NOMO-1 treated with dmso at 0.1 percent for 144 hours (cell line): Measurements from ENCODE around the gene UMOD.

Experiments
- DNase-seq: peaks from one replicate; lab custom pipeline; 2025; ENCODE audit not compliant: unreplicated experiment; lab: John Stamatoyannopoulos, UW

The UMOD gene

DNA sequence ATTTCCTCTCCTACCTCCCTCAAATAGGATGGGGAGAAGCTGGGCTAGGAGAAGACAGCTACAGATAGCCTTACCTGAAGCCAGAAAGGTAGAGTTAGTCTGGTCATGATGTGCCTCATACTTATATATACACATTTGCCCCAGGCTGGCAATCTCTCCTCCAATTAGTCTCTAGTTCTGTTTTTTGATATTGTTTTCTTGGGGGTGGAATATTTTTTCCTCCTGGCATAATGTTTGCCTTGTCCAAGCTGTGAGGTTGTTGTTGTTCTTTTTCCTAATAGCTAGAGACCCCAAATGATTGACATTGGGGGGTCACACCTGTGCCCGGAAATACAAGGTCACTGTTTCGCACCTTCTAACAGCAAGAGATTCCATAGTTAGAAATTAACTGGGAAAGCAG lies at the start of gene UMOD:
Gene UMOD, minus strand, starts transcription at position 101 of the 400 bp plus-strand sequence. CDS start 1,978 bp downstream, outside the sequence.
- DNase-seq = no peak

DNA sequence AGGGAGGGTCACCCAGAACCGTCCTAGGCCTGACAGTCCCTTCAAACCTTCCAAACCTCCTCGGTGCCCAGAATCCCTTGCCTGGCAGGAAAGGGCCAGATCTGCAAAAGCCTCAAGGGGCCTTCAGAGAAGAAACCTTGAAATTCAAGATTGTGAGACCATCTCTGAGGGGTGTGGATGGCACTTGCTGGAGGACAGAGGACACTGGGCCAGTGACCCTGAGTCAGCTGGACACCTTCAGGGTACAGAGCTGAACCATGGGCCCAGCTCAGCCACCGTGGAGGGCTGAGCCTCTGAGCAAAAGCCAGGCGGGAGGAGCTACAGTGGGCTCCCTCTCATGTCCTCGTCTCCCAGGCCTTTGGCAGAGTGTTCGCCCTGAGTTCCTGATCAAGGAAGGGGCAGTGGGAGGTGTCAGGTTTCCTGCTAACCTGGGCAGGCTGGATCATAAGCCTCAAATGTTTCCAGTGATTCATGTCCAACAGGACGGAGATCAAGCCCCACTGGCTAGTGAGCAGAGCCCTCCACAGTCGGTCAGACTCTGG lies 49.0 kb upstream of the UMOD start:
- no peak for DNase-seq

GRCh38 chr16:20401066-20401465 lies 48.6 kb upstream of the UMOD start:
- no peak for DNase-seq

- no peak for DNase-seq
Observed at GRCh38 chr16:20399185-20399584, 46.7 kb upstream of the UMOD start.

DNA sequence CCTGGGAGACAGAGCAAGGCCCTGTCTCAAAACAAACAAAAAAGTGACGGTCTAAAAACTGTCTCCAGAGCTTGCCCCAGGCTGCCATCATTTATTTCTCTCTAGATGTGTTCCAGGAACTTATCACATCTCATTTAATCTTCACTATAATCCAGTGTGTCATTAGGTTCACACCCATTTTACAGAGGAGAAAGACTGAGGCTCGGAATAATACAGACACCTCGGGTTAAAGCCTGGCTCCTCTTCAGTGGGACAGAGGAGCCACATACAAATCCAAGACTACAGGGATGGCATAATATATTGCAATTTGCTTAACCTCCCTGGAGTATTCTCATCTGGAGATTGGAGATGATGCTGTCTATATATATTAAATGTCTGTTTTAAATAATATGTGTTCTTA lies 46.1 kb upstream of the UMOD start:
- DNase-seq = no peak

- DNase-seq = no peak
Observed at GRCh38 chr16:20397468-20398074, 45.1 kb upstream of the UMOD start.

- DNase-seq = no peak
Observed at GRCh38 chr16:20396846-20397467, 44.4 kb upstream of the UMOD start.

DNA sequence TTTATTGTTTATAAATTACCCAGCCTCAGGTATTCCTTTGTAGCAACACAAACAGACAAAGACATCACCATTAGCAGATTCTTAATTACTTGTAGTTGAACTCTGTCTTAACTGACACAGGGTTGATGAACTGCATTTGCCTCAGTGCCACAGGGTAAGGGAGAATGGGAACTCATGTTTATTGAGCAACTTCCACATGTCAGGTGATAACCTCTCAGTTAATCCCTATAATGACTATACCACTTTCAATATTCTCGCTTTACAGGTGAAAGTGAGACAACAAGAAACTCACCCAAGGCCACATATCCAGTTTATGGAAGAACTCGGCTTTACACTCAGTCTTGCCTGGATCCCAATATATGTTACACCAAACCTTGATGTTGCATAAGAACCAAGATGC lies 43.4 kb upstream of the UMOD start:
- DNase-seq = no peak

GRCh38 chr16:20393801-20394577 lies 41.5 kb upstream of the UMOD start:
- no peak for DNase-seq

- DNase-seq = no peak
Observed at GRCh38 chr16:20391045-20391444, 38.5 kb upstream of the UMOD start.

DNA sequence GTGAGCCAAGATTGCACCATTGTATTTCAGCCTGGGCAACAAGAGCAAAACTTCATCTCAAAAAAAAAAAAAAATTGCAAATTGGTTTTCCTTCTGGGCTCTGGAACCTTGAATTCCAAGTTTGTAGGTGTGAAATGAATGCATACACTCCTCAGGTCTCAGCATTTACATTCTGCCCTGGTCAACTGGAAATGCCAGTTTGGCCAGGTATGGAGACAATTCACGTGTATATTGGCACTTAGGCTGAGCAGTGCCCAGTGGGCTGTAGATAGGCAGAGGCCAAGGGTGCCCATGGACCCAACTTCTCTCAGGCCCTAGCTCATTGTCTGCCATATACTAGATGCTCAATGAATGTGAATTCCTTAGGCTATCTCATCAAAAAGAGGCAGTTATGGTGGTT lies 36.3 kb upstream of the UMOD start:
- DNase-seq = no peak

GRCh38 chr16:20387978-20388377 lies 35.5 kb upstream of the UMOD start:
- no peak for DNase-seq

GRCh38 chr16:20385844-20386832 lies 33.6 kb upstream of the UMOD start:
- peak; percentile 0 for DNase-seq

GRCh38 chr16:20383106-20384029 lies 30.9 kb upstream of the UMOD start:
- peak; percentile 0 for DNase-seq

- DNase-seq = no peak
Observed at GRCh38 chr16:20382202-20382948, 29.9 kb upstream of the UMOD start.

DNA sequence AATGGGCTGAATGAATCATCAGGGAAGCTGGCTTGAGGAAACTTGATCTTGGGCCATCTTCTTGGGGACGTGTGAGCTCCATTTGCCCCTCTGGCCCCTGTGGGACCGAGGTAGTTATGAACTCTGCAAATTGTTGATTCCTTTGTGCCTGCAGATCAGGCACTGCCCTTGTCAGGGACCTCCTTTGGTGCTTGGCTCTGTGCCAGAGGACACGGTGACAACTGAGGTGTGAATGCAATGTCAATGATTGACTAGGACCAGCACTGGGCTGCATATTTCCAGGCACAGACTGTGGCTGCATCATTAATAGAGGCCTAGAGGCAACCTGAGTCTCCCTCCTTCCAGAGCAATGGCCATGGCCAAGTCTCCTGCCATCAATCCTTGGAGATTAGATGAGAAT lies 28.3 kb upstream of the UMOD start:
- DNase-seq = no peak

DNA sequence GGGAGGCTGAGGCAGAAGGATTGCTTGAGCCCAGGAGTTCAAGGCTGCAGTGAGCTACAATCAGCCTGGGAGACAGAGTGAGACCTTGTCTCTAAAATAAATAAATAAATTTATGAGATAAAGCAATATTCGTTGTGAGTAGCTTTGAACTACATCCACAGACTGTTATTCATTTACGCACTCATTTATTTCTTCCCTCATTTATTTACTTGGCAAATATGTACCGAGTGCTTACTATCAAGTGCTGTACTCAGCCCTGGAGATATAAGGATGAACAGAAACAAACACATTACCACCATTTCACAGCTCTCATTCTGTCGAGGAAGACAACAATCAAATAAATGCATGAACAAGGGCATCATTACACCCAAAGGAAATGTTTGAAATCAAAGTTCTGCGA lies 24.7 kb upstream of the UMOD start:
- DNase-seq = no peak

DNA sequence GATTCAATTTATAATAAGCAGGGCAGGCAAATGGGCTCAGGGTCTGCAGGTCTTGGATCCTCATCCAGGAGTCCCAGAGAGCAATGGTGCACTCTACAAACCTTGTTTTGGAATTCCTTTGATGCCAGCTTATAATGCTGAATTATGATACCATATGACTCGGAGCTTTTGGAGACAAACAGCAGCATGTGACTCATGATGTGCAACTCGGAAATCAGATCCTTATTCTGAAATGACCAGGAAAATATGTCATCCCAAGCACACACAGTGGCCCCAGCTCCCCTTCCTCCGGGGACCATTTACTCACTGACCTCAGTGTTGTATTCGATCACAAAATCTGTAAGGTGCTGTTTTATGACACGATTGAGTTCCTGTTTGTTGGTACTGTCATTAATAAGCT lies 20.2 kb upstream of the UMOD start:
- DNase-seq = no peak

- DNase-seq = no peak
Observed at GRCh38 chr16:20369452-20370054, 17.0 kb upstream of the UMOD start.
